GM18502 (cell line): Measurements from ENCODE around the gene ANP32B.

Source experiments
- ATAC-seq: cut with Tn5 transposase; IDR thresholded peaks from one replicate; pipeline ENCODE4 v1.9.1; 2021; ENCODE audit warnings: mild to moderate bottlenecking; ENCODE audit not compliant: unreplicated experiment, poor library complexity

The ANP32B gene

GRCh38 chr9:98020476-98021145 is 37.5 kb downstream of the ANP32B start:
- no peak for ATAC-seq

DNA sequence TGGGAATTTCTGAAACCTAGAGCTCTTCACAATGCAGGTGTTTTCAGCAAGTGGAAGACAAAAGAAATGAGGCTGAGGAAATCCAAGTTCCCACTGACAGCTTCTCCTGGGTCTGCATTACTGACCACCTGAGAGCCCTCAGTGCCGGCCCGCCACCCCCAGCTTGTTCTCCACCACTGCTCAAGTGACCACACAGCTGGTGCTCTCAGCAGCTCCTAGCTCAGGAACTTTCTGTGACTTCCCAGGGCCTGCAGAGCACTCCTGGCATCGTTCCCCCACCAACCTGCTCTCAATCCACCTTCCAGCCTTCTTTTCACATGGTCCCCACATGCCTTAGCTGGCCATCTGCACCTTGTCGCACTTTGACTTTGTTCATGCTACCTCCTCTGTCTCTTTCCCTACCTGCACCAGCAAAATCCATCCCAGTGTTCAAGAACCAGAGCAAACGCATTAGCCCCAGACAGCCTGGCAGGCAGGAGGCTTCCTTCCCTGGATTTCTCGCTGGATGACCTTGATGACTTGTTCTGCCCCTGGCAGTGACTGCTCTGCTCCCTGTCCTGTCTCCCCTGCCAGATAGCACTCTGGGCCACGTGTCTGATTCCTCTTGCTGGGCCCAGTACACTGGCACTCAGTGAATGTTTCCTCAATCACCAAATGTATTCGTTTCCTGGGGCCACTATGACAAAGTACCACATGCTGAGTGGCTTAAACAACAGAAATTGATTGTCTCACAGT is 38.3 kb downstream of the ANP32B start:
- ATAC-seq, result no peak

DNA sequence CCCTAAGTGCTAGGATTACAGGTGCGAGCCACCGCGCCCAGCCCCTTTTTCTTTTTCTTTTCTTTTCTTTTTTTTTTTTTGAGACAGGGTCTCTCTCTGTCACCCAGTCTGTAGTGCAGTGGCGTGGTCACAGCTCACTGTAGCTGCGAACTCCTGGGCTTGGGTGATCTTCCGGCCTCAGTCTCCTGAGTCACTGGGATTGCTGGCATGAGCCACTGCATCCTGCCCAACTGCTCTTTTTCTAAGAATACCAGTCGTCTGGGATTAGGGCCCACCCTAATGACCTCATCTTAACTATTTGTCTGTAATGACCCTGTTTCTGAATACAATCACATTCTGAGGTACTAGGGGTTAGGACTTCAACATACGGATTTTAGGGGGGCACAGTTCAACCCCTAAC is 39.3 kb downstream of the ANP32B start:
- ATAC-seq, result no peak

DNA sequence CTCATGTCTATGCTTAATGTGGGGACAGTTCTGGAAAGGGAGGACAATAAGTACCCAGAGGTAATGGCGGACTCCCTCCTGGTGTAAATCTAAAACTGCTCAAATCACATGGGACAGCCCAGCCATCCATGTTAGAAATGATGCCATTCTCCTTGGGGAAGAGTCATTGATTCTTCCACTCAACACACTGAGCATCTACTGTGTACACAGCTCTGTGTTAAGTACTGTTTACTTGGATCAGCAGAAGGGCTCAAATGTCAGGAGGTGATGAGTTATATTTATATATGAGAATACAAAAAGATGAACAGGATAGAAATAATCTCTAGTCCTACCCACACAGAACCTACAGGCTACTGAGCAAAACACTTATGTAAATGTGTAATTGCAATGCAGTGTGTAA is 41.6 kb downstream of the ANP32B start:
- ATAC-seq, result no peak

- ATAC-seq, result no peak
These were observed 48.0 kb downstream of the ANP32B start for GRCh38 chr9:98031169-98031568.

- no peak for ATAC-seq
These were observed 48.8 kb downstream of the ANP32B start for GRCh38 chr9:98031935-98032334.

DNA sequence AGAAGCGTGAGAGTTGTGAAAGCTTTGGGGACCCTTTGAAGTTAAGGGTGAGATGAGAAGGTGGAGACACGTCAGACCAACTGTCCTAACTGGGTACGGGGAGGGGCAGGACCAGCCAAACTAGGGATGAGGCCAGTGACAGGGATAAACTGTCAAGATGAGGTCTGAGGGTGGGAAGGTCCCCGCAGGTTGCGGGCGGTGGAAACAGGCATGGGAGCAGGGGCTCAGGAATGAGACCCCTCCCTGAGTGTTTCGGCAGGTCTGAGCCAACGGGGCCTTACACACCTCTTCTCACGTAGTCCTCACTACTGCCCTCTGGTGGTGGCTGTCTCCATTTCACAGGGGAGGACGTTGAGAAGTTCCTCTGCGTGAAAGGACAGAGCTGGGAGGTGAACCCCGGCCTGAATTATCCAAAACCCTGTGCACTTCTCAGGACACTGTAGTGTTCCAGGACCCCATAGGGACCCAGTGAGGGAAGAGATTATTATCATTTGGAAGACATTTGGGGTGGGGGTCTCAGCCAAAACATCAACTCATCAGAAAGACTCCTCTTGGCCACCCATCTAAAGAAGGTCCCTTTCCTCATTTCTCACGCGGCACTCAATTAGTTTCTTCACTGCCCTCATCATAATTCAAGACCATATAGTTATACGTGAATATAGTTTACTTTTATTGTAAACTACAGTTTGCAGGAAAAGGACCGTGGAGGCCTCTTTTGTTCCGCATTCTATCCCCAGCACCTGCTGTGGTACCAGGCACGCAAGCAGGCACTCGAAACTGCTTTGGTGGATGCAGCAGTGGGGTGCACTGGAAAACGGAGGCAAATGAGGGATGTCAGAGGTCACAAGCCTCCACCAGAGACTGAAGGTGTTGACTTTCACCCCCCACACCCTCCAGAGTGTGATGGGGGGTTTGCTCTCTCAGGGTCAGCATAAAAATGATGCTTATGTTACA is 51.7 kb downstream of the ANP32B start:
- peak; percentile 59 for ATAC-seq

DNA sequence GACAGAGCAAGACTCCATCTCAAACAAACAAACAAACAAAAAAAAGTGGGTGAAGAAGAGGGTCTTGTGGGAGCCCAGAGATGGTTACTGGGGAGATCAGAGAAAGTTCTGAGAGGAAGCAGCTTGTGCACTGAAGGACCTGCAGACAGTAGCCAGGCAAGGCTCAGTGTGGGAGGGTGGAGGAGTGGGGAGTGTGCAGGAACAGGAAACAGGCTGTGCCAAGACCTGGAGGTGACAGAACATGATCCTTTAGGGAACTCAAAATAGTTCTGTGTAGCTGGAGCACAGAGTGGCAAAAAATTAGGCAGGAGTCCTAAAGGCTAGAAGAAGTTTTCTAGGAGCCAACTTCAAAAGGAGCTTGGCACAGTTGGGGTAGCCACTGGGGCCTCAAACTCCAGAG is 54.2 kb downstream of the ANP32B start:
- no peak for ATAC-seq

DNA sequence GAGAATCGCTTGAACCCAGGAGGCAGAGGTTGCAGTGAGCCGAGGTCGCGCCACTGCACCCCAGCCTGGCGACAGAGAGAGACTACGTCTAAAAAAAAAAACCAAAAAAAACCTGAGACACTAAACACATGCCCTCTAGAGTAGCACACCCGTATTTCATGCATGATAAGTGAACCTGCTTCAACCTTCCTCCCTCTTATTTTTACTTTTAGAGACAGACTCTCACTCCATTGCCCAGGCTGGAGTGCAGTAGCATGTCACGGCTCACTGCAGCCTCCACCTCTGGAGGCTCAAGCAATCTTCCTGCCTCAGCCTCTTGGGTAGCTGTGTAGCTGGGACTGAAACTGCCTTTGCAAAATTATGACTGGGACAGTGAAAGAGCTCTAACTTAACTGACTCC is 55.8 kb downstream of the ANP32B start:
- peak; percentile 50 for ATAC-seq

GRCh38 chr9:98039607-98040017 is 56.5 kb downstream of the ANP32B start:
- peak; percentile 42 for ATAC-seq

- no peak for ATAC-seq
These were observed 57.1 kb downstream of the ANP32B start for GRCh38 chr9:98040212-98040611.

DNA sequence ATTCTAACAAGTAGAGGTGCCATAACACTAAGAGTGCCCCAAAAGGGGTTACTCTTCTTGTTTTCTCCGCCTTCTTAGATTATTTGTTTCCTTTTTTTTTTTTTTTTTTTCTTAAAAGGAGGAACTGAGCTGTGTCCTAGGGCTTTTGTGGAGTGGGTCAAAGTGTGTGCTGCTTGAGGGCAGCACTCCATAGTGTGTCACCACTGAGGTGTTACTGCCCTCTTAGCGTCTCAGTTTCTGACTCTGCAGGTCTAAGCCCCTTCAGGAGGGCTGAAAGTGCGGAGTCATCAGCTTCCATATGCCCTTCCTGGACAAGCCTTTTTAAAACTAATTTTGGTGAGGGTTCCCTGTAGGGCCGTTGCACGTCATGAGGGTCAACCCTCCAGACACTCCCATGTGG is 60.8 kb downstream of the ANP32B start:
- no peak for ATAC-seq

DNA sequence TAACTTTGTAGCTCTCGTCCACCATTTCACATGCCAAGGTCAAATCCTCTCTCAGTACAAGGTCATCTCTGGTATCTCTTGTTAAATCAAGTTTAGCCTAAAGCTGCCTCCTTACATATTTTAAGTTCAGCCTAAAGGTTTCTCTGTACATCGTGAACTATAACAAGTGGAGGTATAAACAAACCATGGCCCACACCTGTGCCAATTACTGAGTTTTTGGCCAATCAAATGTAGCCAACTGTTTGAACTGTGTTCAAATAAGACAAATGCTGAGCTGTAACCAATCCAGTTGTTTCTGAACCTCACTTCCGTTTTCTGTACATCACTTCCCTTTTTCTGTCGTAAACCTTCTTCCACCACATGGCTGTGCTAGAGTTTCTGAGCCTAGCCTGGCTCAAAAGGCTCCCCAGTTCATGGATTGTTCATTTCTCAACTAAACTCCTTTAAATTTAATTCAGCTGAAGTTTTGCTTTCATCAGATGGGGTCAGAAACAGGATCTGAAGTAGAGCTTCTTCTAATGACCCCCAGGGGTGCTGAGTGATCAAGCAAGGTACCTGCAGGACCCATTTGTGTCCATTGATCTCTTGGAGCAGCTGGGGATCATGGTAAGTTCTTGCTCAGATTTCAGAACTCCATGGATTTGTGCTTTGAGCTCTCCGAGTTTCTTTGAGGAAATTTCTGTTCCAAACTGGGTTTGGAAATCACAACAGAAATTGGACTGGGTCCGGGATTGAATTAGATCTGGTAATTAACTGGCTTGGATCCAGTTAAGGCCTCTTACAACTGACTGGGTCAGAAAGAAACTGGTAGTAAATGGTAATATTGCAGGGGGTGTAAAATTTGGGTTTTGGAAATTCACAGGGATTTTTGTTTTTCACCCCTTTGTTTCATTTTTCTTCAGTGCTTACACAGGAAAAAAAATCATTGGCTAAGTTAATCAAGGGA is 62.4 kb downstream of the ANP32B start:
- peak; percentile 92 for ATAC-seq

DNA sequence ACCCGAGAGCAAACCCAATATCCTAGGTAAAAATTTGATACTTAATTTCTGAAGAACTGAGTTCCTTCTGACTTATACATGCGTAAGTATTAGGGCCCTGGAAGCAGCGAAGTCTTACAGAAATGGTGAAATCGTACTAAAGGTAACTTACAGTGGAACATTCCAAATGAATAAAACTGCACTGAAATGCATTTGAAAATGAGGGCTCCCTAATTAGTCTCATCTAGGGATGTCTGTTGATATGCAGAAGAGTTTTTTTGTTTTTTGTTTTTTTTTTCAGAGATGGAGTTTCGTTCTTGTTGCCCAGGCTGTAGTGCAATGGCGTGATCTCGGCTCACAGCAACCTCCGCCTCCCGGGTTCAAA is 63.0 kb downstream of the ANP32B start:
- ATAC-seq, result no peak

DNA sequence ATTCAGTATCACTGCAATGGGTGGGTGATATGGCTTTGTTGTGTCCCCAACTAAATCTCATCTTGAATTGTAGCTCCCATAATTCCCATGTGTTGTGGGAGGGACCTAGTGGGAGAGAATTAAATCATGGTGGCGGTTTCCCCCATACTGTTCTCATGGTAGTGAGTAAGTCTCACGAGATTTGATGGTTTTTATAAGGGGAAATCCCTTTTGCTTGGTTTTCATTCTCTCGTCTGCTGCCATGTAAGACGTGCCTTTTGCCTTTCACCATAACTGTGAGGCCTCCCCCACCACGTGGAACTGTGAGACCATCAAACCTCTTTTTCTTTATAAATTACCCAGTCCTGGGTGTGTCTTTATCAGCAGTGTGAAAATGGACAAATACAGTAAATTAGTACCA is 63.9 kb downstream of the ANP32B start:
- ATAC-seq, result no peak

- ATAC-seq, result no peak
These were observed 66.3 kb downstream of the ANP32B start for GRCh38 chr9:98049288-98050072.

DNA sequence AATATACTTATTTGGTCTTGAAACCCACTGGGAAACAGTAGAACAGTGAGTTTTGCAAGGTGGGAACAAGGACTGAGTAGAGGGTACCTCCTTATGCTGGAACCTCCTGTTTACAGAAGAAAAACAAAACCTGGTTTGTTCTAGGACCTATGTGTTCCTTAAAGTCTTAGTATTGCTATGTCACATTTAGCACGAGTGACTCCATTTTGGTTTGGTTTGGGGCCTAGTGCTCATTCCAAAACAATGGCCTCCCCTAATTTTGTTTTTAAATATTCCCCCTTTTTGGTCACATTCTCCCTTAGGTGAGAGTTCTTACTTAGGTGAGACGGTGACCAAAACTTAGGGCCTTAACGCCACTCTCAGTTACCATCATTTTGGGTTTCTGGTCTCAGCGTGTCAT is 67.2 kb downstream of the ANP32B start:
- ATAC-seq, result no peak

- no peak for ATAC-seq
These were observed 71.3 kb downstream of the ANP32B start for GRCh38 chr9:98054376-98054951.
